Measurements from ENCODE around the gene OR51T1. TPM values are rescaled to one million over a fixed set of nuclear protein-coding genes. Genes with fewer than 3 reads are reported as not detected.
"Not testable (repeated sequence)": the region's sequence is repeated elsewhere in the genome, so short reads cannot be mapped to it uniquely, and the experiment has no call there.

Gene OR51T1, protein sequence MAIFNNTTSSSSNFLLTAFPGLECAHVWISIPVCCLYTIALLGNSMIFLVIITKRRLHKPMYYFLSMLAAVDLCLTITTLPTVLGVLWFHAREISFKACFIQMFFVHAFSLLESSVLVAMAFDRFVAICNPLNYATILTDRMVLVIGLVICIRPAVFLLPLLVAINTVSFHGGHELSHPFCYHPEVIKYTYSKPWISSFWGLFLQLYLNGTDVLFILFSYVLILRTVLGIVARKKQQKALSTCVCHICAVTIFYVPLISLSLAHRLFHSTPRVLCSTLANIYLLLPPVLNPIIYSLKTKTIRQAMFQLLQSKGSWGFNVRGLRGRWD
- not detected for total RNA-seq
- polyA plus RNA-seq, result not detected
- long read RNA-seq, donor 1, result 0 reads
- long read RNA-seq, donor 2, result 0 reads
- long read RNA-seq, donor 3, result 0 reads
- long read RNA-seq, donor 4, result 0 reads
- long read RNA-seq, donor 5, result 0 reads
- long read RNA-seq, donor 6, result 0 reads
- long read RNA-seq, donor 7, result 0 reads
- long read RNA-seq, donor 8, result 0 reads
- long read RNA-seq, donor 9, result 0 reads
- long read RNA-seq, donor 10, result 0 reads

DNA sequence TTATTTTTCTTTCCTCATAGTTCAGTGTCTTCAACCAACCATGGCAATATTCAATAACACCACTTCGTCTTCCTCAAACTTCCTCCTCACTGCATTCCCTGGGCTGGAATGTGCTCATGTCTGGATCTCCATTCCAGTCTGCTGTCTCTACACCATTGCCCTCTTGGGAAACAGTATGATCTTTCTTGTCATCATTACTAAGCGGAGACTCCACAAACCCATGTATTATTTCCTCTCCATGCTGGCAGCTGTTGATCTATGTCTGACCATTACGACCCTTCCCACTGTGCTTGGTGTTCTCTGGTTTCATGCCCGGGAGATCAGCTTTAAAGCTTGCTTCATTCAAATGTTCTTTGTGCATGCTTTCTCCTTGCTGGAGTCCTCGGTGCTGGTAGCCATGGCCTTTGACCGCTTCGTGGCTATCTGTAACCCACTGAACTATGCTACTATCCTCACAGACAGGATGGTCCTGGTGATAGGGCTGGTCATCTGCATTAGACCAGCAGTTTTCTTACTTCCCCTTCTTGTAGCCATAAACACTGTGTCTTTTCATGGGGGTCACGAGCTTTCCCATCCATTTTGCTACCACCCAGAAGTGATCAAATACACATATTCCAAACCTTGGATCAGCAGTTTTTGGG lies at the start of gene OR51T1:
Gene OR51T1, plus strand, starts transcription at position 41 of the 641 bp plus-strand sequence. Its CDS starts 0 bp downstream, at position 41.
- H3K27me3 ChIP-seq (ENCODE audit: control insufficient read depth in 2 of 2, insufficient read depth in 1 of 2, low read length in 1 of 2), result no peaks in the 10 kb centered on the region
- no peak within 1 kb of the TSS for H3K27ac ChIP-seq (ENCODE audit: low read depth in 1 of 2, low read length in 1 of 2)
- H3K9me3 ChIP-seq (ENCODE audit: control insufficient read depth in 2 of 2, insufficient read depth in 1 of 2, low read length in 1 of 2), result no peaks in the 10 kb centered on the region
- no peak within 1 kb of the TSS for H3K4me3 ChIP-seq (ENCODE audit: low read length in 2 of 2)
- H3K36me3 ChIP-seq (ENCODE audit: control insufficient read depth in 2 of 2, insufficient read depth in 2 of 2, low read length in 1 of 2), result no peaks in the 10 kb centered on the region
- WGBS, result 95% methylated on average over 8 of the region's 8 CpGs
- DNase-seq (ENCODE audit: low read depth in 6 of 9, low spot score in 9 of 9), result no peak
- H3K4me1 ChIP-seq (ENCODE audit: control insufficient read depth in 2 of 2, insufficient read depth in 2 of 2, low read length in 2 of 2), result no peaks in the 10 kb centered on the region

DNA sequence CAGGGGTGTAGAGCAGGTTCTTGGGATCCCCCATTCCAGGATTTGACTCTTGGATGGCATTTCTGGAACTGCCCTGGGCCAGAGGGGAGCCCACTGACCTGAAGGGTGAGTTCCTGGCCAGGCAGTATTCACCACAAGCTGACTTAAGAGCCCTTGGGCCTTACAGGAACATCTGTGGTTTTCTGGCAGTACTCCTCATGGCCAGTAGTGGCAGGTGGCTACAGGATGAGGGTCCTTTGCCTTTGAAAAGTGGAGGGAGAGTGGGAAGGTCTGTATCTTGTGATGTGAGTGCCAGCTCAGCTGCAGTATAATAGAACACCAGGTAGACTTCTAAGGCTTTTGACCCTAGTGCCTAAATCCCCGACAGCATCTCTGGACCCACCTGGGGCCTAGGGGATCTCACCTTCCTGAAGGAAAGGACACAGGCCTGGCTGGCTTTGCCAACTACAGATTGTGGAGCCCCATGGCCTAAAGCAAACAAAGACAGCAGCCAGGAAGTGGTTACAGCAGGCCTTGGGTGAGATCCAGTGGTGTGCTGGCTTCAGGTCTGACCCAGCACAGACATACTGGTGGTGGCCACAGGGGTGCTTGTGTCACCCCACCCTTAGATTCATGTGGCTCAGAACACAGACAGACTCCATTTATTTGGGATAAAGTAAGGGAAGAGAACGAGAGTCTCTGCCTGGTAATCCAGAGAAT lies 41.7 kb upstream of the OR51T1 start:
- Histone ChIP-seq H3K36me3 (ENCODE audit: control insufficient read depth in 2 of 2, insufficient read depth in 2 of 2, low read length in 1 of 2) (no peaks in the 10 kb centered on the region), H3K27ac (ENCODE audit: low read depth in 1 of 2, low read length in 1 of 2) (no peak overlapping the region), H3K9me3 (ENCODE audit: control insufficient read depth in 2 of 2, insufficient read depth in 1 of 2, low read length in 1 of 2) (no peaks in the 10 kb centered on the region), H3K4me3 (ENCODE audit: low read length in 2 of 2) (no peak overlapping the region), H3K27me3 (ENCODE audit: control insufficient read depth in 2 of 2, insufficient read depth in 1 of 2, low read length in 1 of 2) (no peaks in the 10 kb centered on the region), H3K4me1 (ENCODE audit: control insufficient read depth in 2 of 2, insufficient read depth in 2 of 2, low read length in 2 of 2) (no peaks in the 10 kb centered on the region)
- 89% methylated on average over 2 of the region's 2 CpGs for WGBS
- DNase-seq (ENCODE audit: low read depth in 6 of 9, low spot score in 9 of 9), result no peak

DNA sequence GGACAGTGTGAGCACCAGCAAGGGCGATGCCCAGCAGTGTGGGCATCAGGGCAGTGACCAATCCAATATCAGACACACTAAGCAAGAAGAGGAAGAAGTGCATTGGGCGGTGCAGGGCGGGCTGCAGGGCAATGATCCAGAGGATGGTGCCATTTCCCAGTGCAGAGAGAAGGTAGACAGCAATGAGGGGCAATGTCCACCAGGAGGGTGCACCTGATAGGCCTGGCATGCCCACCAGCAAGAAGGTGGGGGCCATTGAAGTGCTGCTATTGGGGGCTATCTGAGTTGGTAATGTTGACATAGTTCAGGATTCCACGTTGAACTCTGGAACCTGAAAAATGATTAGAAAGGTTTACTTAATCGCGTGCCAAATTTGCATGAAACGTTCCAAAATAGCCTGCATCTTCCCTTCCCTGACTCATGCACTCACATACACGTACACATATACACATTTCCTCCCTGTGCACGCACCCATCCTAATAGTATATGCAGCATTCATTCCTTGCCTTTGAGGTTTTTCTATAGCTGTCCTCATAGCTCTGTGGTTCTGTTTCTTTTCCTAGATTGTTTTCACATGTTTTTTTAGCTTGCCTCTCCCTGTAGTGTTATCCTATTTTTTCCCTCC lies 32.7 kb upstream of the OR51T1 start, which contains the start of gene OR51S1:
Gene OR51S1, minus strand, starts transcription at position 301 of the 625 bp plus-strand sequence. Its CDS starts 0 bp downstream, at position 301.
- Histone ChIP-seq H3K9me3 (ENCODE audit: control insufficient read depth in 2 of 2, insufficient read depth in 1 of 2, low read length in 1 of 2) (no peaks in the 10 kb centered on the region), H3K4me1 (ENCODE audit: control insufficient read depth in 2 of 2, insufficient read depth in 2 of 2, low read length in 2 of 2) (no peaks in the 10 kb centered on the region), H3K36me3 (ENCODE audit: control insufficient read depth in 2 of 2, insufficient read depth in 2 of 2, low read length in 1 of 2) (no peaks in the 10 kb centered on the region), H3K27ac (ENCODE audit: low read depth in 1 of 2, low read length in 1 of 2) (no peak within 1 kb of the TSS), H3K4me3 (ENCODE audit: low read length in 2 of 2) (no peak within 1 kb of the TSS), H3K27me3 (ENCODE audit: control insufficient read depth in 2 of 2, insufficient read depth in 1 of 2, low read length in 1 of 2) (no peaks in the 10 kb centered on the region)
- 90% methylated on average over 9 of the region's 9 CpGs for WGBS
- DNase-seq (ENCODE audit: low read depth in 6 of 9, low spot score in 9 of 9), result no peak

DNA sequence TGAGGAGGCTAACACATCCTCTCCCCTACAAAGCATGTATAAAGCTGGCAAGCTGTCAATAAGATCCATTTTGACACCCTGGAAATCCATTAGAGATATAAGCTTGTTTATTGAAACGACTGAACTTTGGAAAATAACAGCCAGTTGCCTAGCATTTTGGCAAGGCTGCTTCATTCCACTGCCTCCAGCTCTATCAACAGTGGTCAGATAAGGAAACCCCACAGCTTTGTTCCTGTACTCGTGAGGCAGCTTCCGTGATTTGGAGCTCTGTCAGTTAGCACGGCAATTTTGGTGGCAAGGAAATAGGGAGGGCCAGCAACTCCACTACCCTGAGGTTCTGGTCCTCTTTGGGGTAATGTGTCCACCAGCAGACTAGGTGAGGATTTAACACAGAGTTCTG lies 30.7 kb upstream of the OR51T1 start:
- DNase-seq (ENCODE audit: low read depth in 6 of 9, low spot score in 9 of 9), result no peak
- no peaks in the 10 kb centered on the region for H3K36me3 ChIP-seq (ENCODE audit: control insufficient read depth in 2 of 2, insufficient read depth in 2 of 2, low read length in 1 of 2)
- no peaks in the 10 kb centered on the region for H3K4me1 ChIP-seq (ENCODE audit: control insufficient read depth in 2 of 2, insufficient read depth in 2 of 2, low read length in 2 of 2)
- H3K27me3 ChIP-seq (ENCODE audit: control insufficient read depth in 2 of 2, insufficient read depth in 1 of 2, low read length in 1 of 2), result no peaks in the 10 kb centered on the region
- WGBS, result 37% methylated on average over 4 of the region's 4 CpGs
- H3K4me3 ChIP-seq (ENCODE audit: low read length in 2 of 2), result no peak overlapping the region
- H3K27ac ChIP-seq (ENCODE audit: low read depth in 1 of 2, low read length in 1 of 2), result no peak overlapping the region
- H3K9me3 ChIP-seq (ENCODE audit: control insufficient read depth in 2 of 2, insufficient read depth in 1 of 2, low read length in 1 of 2), result no peaks in the 10 kb centered on the region

DNA sequence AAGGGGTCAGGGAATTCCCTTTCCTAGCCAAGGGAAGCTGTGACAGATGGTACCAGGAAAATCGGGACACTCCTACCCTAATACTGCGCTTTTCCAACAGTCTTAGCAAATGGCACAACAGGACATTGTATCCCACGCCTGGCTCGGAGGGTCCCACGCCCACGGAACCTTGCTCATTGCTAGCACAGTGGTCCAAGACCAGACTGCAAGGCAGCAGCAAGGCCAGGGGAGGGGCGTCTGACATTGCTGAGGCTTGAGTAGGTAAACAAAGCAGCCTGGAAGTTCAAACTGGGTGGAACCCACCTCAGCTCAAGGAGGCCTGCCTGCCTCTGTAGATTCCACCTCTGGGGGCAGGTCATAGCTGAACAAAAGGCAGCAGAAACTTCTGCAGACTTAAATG lies 27.4 kb upstream of the OR51T1 start:
- WGBS, result 96% methylated on average over 7 of the region's 7 CpGs

DNA sequence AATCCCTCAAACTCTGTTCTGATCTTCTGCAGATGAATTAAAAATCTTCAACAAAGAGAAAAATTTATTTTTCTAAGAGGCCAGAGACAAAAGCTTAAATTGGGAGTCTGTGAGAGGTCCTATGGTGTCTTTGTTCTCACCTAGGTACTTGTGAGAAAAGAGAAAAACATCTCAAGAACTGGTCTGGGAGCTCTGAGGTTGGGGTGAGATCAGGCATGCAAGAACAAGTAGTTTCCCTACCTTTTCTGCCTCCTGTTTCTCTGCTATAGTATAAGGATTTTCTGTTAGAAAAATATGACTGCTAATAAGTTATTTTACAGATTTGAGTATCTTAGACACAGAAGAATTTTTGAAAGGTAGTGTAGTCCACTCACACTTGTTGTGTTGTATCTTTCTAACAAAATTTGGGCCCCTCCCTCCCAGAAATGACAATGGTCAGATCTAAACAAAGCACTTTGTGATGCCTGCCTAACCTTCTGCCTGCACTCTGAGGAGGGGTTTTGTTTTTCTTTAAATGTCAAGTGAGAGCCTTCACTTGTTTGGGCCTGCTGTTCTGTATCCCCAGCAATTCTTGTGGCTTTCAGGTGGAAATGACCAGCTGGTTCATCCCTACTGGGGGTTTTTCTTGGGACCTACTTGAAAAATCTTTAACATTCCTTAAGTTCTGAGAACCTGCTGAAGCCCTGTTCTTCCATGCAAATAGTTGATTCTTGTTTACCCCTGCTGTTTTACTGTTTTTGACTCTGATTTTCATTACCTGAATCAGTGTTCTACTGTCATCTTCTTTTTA lies 19.1 kb upstream of the OR51T1 start:
- H3K27me3 ChIP-seq (ENCODE audit: control insufficient read depth in 2 of 2, insufficient read depth in 1 of 2, low read length in 1 of 2), result no peaks in the 10 kb centered on the region
- no peak for DNase-seq (ENCODE audit: low read depth in 6 of 9, low spot score in 9 of 9)
- H3K4me1 ChIP-seq (ENCODE audit: control insufficient read depth in 2 of 2, insufficient read depth in 2 of 2, low read length in 2 of 2), result no peaks in the 10 kb centered on the region
- H3K4me3 ChIP-seq (ENCODE audit: low read length in 2 of 2), result no peak overlapping the region
- H3K36me3 ChIP-seq (ENCODE audit: control insufficient read depth in 2 of 2, insufficient read depth in 2 of 2, low read length in 1 of 2), result no peaks in the 10 kb centered on the region
- no peak overlapping the region for H3K27ac ChIP-seq (ENCODE audit: low read depth in 1 of 2, low read length in 1 of 2)
- H3K9me3 ChIP-seq (ENCODE audit: control insufficient read depth in 2 of 2, insufficient read depth in 1 of 2, low read length in 1 of 2), result no peaks in the 10 kb centered on the region

More for the DNA sequence above, 27.4 kb upstream of the OR51T1 start:
- H3K4me3 ChIP-seq (ENCODE audit: low read length in 2 of 2); H3K36me3 ChIP-seq (ENCODE audit: control insufficient read depth in 2 of 2, insufficient read depth in 2 of 2, low read length in 1 of 2); H3K27ac ChIP-seq (ENCODE audit: low read depth in 1 of 2, low read length in 1 of 2); H3K9me3 ChIP-seq (ENCODE audit: control insufficient read depth in 2 of 2, insufficient read depth in 1 of 2, low read length in 1 of 2); DNase-seq (ENCODE audit: low read depth in 6 of 9, low spot score in 9 of 9); H3K27me3 ChIP-seq (ENCODE audit: control insufficient read depth in 2 of 2, insufficient read depth in 1 of 2, low read length in 1 of 2); H3K4me1 ChIP-seq (ENCODE audit: control insufficient read depth in 2 of 2, insufficient read depth in 2 of 2, low read length in 2 of 2): not testable (repeated sequence)

DNA sequence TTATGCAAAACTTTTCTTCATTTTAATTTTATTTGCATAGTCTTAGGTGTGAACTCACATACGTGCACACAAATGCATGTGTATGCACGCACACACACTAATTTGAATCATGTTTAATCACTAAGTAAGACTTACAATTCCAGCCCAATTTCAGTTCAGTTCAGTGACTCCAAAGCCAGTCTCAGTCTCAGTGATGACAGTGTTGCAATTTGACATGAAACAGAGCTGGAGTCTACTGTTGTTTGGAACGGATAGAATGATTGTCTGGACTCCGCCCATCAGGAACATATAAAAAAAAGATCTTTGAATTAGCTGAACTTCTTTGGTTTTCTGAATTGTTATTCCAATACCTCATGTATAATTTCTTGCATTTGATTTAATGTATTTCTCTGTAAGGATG lies 17.8 kb upstream of the OR51T1 start:
- Histone ChIP-seq H3K9me3 (ENCODE audit: control insufficient read depth in 2 of 2, insufficient read depth in 1 of 2, low read length in 1 of 2) (no peaks in the 10 kb centered on the region), H3K4me3 (ENCODE audit: low read length in 2 of 2) (no peak overlapping the region), H3K27ac (ENCODE audit: low read depth in 1 of 2, low read length in 1 of 2) (no peak overlapping the region), H3K36me3 (ENCODE audit: control insufficient read depth in 2 of 2, insufficient read depth in 2 of 2, low read length in 1 of 2) (no peaks in the 10 kb centered on the region), H3K27me3 (ENCODE audit: control insufficient read depth in 2 of 2, insufficient read depth in 1 of 2, low read length in 1 of 2) (no peaks in the 10 kb centered on the region), H3K4me1 (ENCODE audit: control insufficient read depth in 2 of 2, insufficient read depth in 2 of 2, low read length in 2 of 2) (no peaks in the 10 kb centered on the region)
- DNase-seq (ENCODE audit: low read depth in 6 of 9, low spot score in 9 of 9), result no peak
- WGBS, result 94% methylated on average over 4 of the region's 4 CpGs

DNA sequence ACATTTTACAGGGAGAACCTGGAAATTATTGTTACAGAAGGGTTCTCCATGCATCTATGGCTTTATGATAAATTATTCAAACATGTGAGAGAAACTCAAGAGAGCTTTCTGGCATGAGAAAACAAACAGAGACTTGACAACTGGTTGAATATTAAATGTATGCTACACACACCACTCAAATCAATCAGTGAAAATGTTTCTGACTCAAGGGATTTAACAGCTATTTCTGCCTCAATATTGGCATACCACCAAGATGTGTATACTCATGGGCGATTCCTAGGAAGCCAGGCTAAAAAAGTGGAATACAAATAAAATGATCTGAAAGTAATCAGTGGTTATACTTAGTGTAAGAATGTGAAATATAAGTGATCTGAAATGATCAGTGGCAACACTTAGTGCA lies 15.8 kb upstream of the OR51T1 start:
- Histone ChIP-seq H3K9me3 (ENCODE audit: control insufficient read depth in 2 of 2, insufficient read depth in 1 of 2, low read length in 1 of 2) (no peaks in the 10 kb centered on the region), H3K27ac (ENCODE audit: low read depth in 1 of 2, low read length in 1 of 2) (no peak overlapping the region), H3K4me1 (ENCODE audit: control insufficient read depth in 2 of 2, insufficient read depth in 2 of 2, low read length in 2 of 2) (no peaks in the 10 kb centered on the region), H3K36me3 (ENCODE audit: control insufficient read depth in 2 of 2, insufficient read depth in 2 of 2, low read length in 1 of 2) (no peaks in the 10 kb centered on the region), H3K4me3 (ENCODE audit: low read length in 2 of 2) (no peak overlapping the region), H3K27me3 (ENCODE audit: control insufficient read depth in 2 of 2, insufficient read depth in 1 of 2, low read length in 1 of 2) (no peaks in the 10 kb centered on the region)
- DNase-seq (ENCODE audit: low read depth in 6 of 9, low spot score in 9 of 9), result no peak
- 76% methylated on average over 1 of the region's 1 CpG for WGBS

Measured in thymus (tissue), 14 donors.